Measurements from ENCODE around the gene EEPD1. TPM values are rescaled to one million over a fixed set of nuclear protein-coding genes. Genes with fewer than 3 reads are reported as not detected.

Gene EEPD1
- total RNA-seq, 1 donor from 2014 or later: 18.0 TPM

- TF ChIP-seq, protein P1, sequence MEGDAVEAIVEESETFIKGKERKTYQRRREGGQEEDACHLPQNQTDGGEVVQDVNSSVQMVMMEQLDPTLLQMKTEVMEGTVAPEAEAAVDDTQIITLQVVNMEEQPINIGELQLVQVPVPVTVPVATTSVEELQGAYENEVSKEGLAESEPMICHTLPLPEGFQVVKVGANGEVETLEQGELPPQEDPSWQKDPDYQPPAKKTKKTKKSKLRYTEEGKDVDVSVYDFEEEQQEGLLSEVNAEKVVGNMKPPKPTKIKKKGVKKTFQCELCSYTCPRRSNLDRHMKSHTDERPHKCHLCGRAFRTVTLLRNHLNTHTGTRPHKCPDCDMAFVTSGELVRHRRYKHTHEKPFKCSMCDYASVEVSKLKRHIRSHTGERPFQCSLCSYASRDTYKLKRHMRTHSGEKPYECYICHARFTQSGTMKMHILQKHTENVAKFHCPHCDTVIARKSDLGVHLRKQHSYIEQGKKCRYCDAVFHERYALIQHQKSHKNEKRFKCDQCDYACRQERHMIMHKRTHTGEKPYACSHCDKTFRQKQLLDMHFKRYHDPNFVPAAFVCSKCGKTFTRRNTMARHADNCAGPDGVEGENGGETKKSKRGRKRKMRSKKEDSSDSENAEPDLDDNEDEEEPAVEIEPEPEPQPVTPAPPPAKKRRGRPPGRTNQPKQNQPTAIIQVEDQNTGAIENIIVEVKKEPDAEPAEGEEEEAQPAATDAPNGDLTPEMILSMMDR (IDR thresholded peaks at IDR 0.05; ENCODE audit: unreplicated experiment): no peak
- H3K9me3 Mint-ChIP-seq: no peaks in the 10 kb centered on the region
- no peak overlapping the region for H3K4me3 Mint-ChIP-seq
- peaks cover 19% of the 10 kb centered on the region for H3K4me1 Mint-ChIP-seq
- no peaks in the 10 kb centered on the region for H3K27me3 Mint-ChIP-seq (ENCODE audit: low read depth)
- H3K27ac Mint-ChIP-seq: no peak overlapping the region
- DNase-seq (ENCODE audit: low spot score in 2 of 2, unreplicated experiment in 2 of 2): no peak
- H3K36me3 Mint-ChIP-seq: no peaks in the 10 kb centered on the region
These were observed 12.0 kb downstream of the EEPD1 start for GRCh38 chr7:36165059-36165458.

DNA sequence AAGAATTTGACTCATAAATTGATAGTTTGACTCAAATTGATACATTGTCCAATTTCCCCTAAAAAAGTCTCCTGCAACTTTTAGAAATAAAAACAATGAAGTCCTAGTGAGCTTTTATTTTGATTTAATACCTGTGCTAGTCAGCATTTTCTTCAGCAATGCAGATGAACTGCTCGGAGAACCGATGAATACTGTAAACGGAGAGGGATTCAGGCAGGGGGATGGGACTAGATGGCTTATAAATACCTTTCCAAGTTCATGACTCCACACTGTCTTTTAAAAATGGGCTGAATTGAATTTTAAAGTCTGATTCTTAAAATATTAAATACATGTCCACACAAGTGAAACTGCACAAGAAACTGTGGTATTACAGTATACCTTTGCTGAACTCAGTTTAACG lies 12.7 kb downstream of the EEPD1 start:
- no peak overlapping the region for H3K4me3 Mint-ChIP-seq
- H3K4me1 Mint-ChIP-seq: peaks cover 19% of the 10 kb centered on the region
- no peaks in the 10 kb centered on the region for H3K27me3 Mint-ChIP-seq (ENCODE audit: low read depth)
- peaks cover 5% of the 10 kb centered on the region for H3K36me3 Mint-ChIP-seq
- TF ChIP-seq, protein P1 (IDR thresholded peaks at IDR 0.05; ENCODE audit: unreplicated experiment): no peak
- no peak for DNase-seq (ENCODE audit: low spot score in 2 of 2, unreplicated experiment in 2 of 2)
- H3K27ac Mint-ChIP-seq: peak overlapping the region; percentile 4
- peaks cover 3% of the 10 kb centered on the region for H3K9me3 Mint-ChIP-seq

- TF ChIP-seq, protein P1 (IDR thresholded peaks at IDR 0.05; ENCODE audit: unreplicated experiment): no peak
- Mint-ChIP-seq H3K9me3 (peaks cover 3% of the 10 kb centered on the region), H3K27me3 (ENCODE audit: low read depth) (no peaks in the 10 kb centered on the region), H3K27ac (no peak overlapping the region), H3K4me1 (peaks cover 15% of the 10 kb centered on the region), H3K36me3 (peaks cover 5% of the 10 kb centered on the region), H3K4me3 (no peak overlapping the region)
- DNase-seq (ENCODE audit: low spot score in 2 of 2, unreplicated experiment in 2 of 2): no peak
These were observed 14.5 kb downstream of the EEPD1 start for GRCh38 chr7:36167403-36168050.

DNA sequence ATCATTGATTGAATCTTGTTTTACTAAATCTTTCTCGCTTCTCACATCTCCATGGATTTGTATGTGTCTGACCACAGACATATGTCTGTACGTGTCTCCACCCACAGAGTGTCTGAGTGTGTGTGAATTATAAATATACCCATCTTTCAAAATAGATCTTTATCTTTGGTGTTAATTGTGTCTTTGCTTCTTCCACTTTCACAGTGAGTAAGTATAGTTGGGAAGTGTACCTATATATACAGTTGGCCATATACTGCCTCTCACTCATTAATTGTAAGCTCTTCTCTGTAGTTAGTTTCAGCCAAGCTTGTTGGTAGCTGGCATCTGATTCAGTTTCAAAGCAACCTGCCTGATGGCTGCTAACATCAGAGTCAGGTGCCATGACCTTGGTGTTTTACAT lies 18.4 kb downstream of the EEPD1 start:
- TF ChIP-seq, protein P1 (IDR thresholded peaks at IDR 0.05; ENCODE audit: unreplicated experiment): no peak
- H3K27me3 Mint-ChIP-seq (ENCODE audit: low read depth): no peaks in the 10 kb centered on the region
- no peak for DNase-seq (ENCODE audit: low spot score in 2 of 2, unreplicated experiment in 2 of 2)
- no peak overlapping the region for H3K4me3 Mint-ChIP-seq
- peak overlapping the region; percentile 8 for H3K27ac Mint-ChIP-seq
- peaks cover 5% of the 10 kb centered on the region for H3K36me3 Mint-ChIP-seq
- peaks cover 14% of the 10 kb centered on the region for H3K4me1 Mint-ChIP-seq
- H3K9me3 Mint-ChIP-seq: peaks cover 3% of the 10 kb centered on the region

- Mint-ChIP-seq H3K27ac (peak overlapping the region; percentile 59), H3K36me3 (peaks cover 2% of the 10 kb centered on the region), H3K9me3 (no peaks in the 10 kb centered on the region), H3K4me1 (peaks cover 9% of the 10 kb centered on the region), H3K4me3 (no peak overlapping the region), H3K27me3 (ENCODE audit: low read depth) (no peaks in the 10 kb centered on the region)
- no peak for DNase-seq (ENCODE audit: low spot score in 2 of 2, unreplicated experiment in 2 of 2)
- TF ChIP-seq, protein P1 (IDR thresholded peaks at IDR 0.05; ENCODE audit: unreplicated experiment): no peak
These were observed 22.8 kb downstream of the EEPD1 start for GRCh38 chr7:36175886-36176285.

All from mesothelial cell of epicardium (in vitro differentiated cells).